A673 (cell line): ENCODE results near the gene SPRYD4. TPM values are rescaled to one million over a fixed set of nuclear protein-coding genes. Genes with fewer than 3 reads are reported as not detected.

ENCODE experiments used
- BruUV-seq: library from RNA; stranded (reverse); fragments of 400-500 nt; replicated peaks from 2 replicates; lab custom pipeline; 2021; lab: Mats Ljungman, UMichigan
- CTCF ChIA-PET: fragments of 300-600 bp; sonication (Branson Sonifier 250); formaldehyde crosslinking; loops from one replicate; lab custom pipeline; 2022; ENCODE audit warnings: antibody characterized with exemption; lab: Charles Lee
- POLR2A ChIA-PET: fragments of 300-600 bp; sonication (Branson Sonifier 250); formaldehyde crosslinking; loops from one replicate; lab custom pipeline; 2022; ENCODE audit warnings: antibody characterized with exemption; ENCODE audit not compliant: low non-redundant PET; lab: Charles Lee
- DNase-seq: peaks from one replicate; pipeline ENCODE4 v3.0.0-alpha.2; 2015; ENCODE audit warnings: low spot score
- H3K27ac ChIP-seq: fragments of 200-600 bp; sonication (generic); 2 replicates; pipeline ENCODE4 v1.5.1; 2016; ENCODE audit warnings: mixed run types, low read depth, mild to moderate bottlenecking, mixed read lengths, antibody characterized with exemption, low read length; ENCODE audit not compliant: poor library complexity, severe bottlenecking
- H3K27me3 ChIP-seq: fragments of 200-600 bp; sonication (generic); replicated peaks from 2 replicates; pipeline ENCODE4 v1.6.1; 2017; ENCODE audit warnings: mixed run types, low read depth, mild to moderate bottlenecking, mixed read lengths, antibody characterized with exemption, low read length; ENCODE audit not compliant: insufficient read depth, poor library complexity
- H3K36me3 ChIP-seq: fragments of 200-600 bp; sonication (generic); 2 replicates; pipeline ENCODE4 v1.6.1; 2016; ENCODE audit warnings: mixed run types, mild to moderate bottlenecking, mixed read lengths, antibody characterized with exemption, low read length; ENCODE audit not compliant: insufficient read depth, poor library complexity, severe bottlenecking
- H3K4me1 ChIP-seq: fragments of 200-600 bp; sonication (generic); 2 replicates; pipeline ENCODE4 v1.6.1; 2017; ENCODE audit warnings: mixed run types, mild to moderate bottlenecking, mixed read lengths, antibody characterized with exemption, low read length; ENCODE audit not compliant: insufficient read depth, poor library complexity, severe bottlenecking
- H3K4me3 ChIP-seq: fragments of 200-600 bp; sonication (generic); 2 replicates; pipeline ENCODE4 v1.5.1; 2016; ENCODE audit warnings: low read depth, mixed run types, mild to moderate bottlenecking, mixed read lengths, low read length; ENCODE audit not compliant: poor library complexity, severe bottlenecking
- H3K9me3 ChIP-seq: fragments of 200-600 bp; sonication (generic); 2 replicates; pipeline ENCODE4 v1.6.1; 2016; ENCODE audit warnings: mixed run types, low read depth, mild to moderate bottlenecking, mixed read lengths, antibody characterized with exemption, low read length; ENCODE audit not compliant: poor library complexity, severe bottlenecking
- EZH2 ChIP-seq: fragments of 200-600 bp; sonication (generic); IDR thresholded peaks from 2 replicates; pipeline ENCODE4 v1.6.1; 2017; ENCODE audit warnings: borderline replicate concordance, low read depth, mild to moderate bottlenecking, mixed read lengths, antibody characterized with exemption, low read length; ENCODE audit not compliant: poor library complexity, severe bottlenecking
- intact Hi-C: fragments of 100-400 bp; cut with micrococcal nuclease; formaldehyde crosslinking; loops from one replicate; pipeline ENCODE4 v1.10.0; 2022; ENCODE audit not compliant: unreplicated experiment
- total RNA-seq: library from RNA; stranded (reverse); gene quantifications from 2 replicates; pipeline ENCODE4 v1.2.3, GENCODE V29; 2021
- TF ChIP-seq, protein P1 (sequence below): fragments of 300-800, 200-600 bp; sonication (generic); conservative IDR thresholded peaks from 2 replicates; pipeline ENCODE4 v1.5.1; 2017; ENCODE audit warnings: low read depth, mild to moderate bottlenecking, antibody characterized with exemption, low read length, moderate library complexity, mixed read lengths

The SPRYD4 gene
- total RNA-seq, 1 experiment from 2014 or later = 4.7 TPM

DNA sequence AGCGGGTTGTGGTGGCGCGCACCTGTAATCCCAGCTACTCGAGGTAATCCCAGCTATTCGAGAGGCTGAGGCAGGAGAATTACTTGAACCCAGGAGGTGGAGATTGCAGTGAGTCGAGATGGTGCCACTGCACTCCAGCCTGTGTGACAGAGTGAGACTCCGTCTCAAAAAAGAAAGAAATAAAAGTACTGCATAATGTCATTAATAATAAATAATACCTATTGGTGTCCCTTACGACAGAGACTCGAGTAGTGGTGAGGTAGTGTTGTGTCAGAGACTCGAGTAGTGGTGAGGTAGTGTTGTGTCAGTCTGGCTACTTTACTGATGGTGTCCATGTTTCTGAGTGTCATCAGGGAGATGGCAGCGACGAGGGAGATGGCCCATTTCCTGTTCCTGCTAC, 18.3 kb downstream of the SPRYD4 start:
- no peak for DNase-seq
- no peaks in the 10 kb centered on the region for H3K9me3 ChIP-seq
- H3K4me3 ChIP-seq = no peak overlapping the region
- no peak overlapping the region for H3K27ac ChIP-seq
- H3K36me3 ChIP-seq = no peaks in the 10 kb centered on the region
- H3K27me3 ChIP-seq = peaks cover 21% of the 10 kb centered on the region
- H3K4me1 ChIP-seq = peaks cover 12% of the 10 kb centered on the region
- ChIA-PET CTCF (no interaction called here), POLR2A (no interaction called here)
- intact Hi-C loops = no loop called here
- BruUV-seq = no TSS peak
- TF ChIP-seq, protein P1, sequence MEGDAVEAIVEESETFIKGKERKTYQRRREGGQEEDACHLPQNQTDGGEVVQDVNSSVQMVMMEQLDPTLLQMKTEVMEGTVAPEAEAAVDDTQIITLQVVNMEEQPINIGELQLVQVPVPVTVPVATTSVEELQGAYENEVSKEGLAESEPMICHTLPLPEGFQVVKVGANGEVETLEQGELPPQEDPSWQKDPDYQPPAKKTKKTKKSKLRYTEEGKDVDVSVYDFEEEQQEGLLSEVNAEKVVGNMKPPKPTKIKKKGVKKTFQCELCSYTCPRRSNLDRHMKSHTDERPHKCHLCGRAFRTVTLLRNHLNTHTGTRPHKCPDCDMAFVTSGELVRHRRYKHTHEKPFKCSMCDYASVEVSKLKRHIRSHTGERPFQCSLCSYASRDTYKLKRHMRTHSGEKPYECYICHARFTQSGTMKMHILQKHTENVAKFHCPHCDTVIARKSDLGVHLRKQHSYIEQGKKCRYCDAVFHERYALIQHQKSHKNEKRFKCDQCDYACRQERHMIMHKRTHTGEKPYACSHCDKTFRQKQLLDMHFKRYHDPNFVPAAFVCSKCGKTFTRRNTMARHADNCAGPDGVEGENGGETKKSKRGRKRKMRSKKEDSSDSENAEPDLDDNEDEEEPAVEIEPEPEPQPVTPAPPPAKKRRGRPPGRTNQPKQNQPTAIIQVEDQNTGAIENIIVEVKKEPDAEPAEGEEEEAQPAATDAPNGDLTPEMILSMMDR = no peak

DNA sequence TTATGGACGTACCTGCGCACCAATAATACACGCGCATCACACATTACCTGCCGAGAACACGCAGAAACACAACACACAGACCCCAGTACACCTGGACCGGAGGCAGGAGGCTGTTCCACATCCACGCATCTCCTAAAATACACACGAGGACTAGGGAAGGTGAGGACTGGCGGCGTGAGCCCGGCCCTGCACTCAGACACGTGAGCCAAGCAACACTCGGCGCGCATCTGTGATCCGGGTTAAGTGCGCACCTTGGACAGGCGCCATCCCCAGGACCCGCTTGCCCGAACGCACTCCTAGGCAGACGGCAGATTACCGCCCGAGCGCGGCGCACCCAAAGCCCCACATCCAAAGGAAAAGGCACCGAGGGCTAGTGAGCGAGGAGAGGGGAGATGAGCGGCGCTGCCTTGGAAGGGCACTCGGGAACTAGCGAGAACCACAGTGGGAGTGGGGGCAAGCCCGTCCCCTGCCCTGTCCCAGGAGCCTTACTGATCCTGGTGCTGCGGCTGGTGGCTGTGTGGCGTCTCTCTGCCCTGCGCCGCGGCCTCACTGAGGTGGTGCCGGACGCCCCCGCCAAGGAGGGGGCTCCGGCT, 19.2 kb downstream of the SPRYD4 start:
- peaks cover 25% of the 10 kb centered on the region for H3K27me3 ChIP-seq
- BruUV-seq = no TSS peak
- POLR2A ChIA-PET = no interaction called here

DNA sequence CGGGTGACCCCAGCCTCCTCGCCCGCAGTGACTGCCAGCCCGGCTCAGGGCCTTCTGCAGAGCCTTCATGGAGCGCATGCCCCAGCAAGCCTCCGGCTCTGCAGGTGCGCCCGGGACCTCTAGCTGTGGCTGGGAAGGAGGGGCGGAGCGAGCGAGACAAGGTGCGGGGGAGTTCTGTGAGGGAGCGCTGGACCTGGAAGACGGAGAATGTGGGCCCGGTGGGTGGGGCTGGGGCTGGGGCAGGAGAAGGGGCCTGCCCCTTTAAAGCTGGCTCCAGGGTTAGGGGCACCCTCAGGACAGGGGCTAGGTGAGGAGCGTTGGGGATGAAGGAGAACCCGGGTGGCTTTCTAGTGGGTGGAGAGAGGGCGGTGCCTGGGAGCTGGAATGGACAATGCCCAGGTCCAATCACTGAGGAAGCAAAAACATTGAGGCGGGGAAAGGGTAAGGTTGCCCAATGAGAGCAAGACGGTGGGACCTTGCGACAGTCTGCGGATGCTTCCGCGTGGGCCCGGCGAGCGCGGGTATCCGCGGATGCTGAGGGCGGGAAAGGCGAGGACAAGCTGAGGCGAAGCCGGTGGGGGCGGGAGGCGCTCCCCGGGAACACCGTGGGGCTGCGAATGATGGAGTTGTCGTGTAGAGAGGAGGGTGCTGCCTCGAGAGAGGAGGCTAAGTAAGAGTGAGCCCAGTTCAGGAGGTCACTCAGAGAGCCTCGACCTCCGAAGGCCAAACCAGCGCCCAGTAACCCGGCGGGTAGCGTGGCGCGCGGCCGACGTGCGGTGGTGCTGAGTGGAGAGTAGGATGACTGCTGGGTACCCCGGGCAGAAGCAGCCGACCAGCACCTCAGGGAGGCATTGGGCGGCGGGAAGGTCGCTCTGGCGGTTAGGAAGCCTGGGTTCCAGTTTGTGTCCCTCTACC, 19.9 kb downstream of the SPRYD4 start, which contains the start of gene GLS2:
TSS of gene GLS2 (minus strand) at position 121 of the 915 bp plus-strand sequence. CDS start at position 78, 43 bp downstream.
- TF ChIP-seq, protein P1 = no peak
- no peak for TF ChIP-seq EZH2
- ChIA-PET POLR2A (interaction anchor here (0.6 kb wide), 1 partner anchor 14 kb away, joined by 3 read pairs; no protein-coding TSS in a partner anchor), CTCF (interaction anchor here (0.6 kb wide), 1 partner anchor 16 kb away, joined by 3 read pairs; no protein-coding TSS in a partner anchor)
- Histone ChIP-seq H3K9me3 (no peaks in the 10 kb centered on the region), H3K4me3 (peak within 1 kb of the TSS; percentile 53), H3K4me1 (peaks cover 15% of the 10 kb centered on the region), H3K27me3 (peaks cover 30% of the 10 kb centered on the region), H3K36me3 (no peaks in the 10 kb centered on the region), H3K27ac (no peak within 1 kb of the TSS)
- peak; percentile 83 for DNase-seq
- BruUV-seq = no TSS peak
- intact Hi-C loops = no loop called here

More for the DNA sequence above, 19.2 kb downstream of the SPRYD4 start:
- Histone ChIP-seq H3K4me3 (peak overlapping the region; percentile 53), H3K4me1 (peaks cover 12% of the 10 kb centered on the region), H3K9me3 (no peaks in the 10 kb centered on the region), H3K36me3 (no peaks in the 10 kb centered on the region), H3K27ac (no peak overlapping the region)
- TF ChIP-seq EZH2 = no peak
- TF ChIP-seq, protein P1 = no peak
- peak; percentile 25 for DNase-seq
- intact Hi-C loops = no loop called here
- CTCF ChIA-PET = interaction anchor here (0.6 kb wide), 1 partner anchor 17 kb away, joined by 3 read pairs; no protein-coding TSS in a partner anchor
